Measurements from ENCODE around the gene TEX36. TPM values are rescaled to one million over a fixed set of nuclear protein-coding genes. Genes with fewer than 3 reads are reported as not detected.
"Not testable (repeated sequence)": the region's sequence is repeated elsewhere in the genome, so short reads cannot be mapped to it uniquely, and the experiment has no call there.

TEX36 gene
- total RNA-seq, 4 donors from 2014 or later, result not detected

DNA sequence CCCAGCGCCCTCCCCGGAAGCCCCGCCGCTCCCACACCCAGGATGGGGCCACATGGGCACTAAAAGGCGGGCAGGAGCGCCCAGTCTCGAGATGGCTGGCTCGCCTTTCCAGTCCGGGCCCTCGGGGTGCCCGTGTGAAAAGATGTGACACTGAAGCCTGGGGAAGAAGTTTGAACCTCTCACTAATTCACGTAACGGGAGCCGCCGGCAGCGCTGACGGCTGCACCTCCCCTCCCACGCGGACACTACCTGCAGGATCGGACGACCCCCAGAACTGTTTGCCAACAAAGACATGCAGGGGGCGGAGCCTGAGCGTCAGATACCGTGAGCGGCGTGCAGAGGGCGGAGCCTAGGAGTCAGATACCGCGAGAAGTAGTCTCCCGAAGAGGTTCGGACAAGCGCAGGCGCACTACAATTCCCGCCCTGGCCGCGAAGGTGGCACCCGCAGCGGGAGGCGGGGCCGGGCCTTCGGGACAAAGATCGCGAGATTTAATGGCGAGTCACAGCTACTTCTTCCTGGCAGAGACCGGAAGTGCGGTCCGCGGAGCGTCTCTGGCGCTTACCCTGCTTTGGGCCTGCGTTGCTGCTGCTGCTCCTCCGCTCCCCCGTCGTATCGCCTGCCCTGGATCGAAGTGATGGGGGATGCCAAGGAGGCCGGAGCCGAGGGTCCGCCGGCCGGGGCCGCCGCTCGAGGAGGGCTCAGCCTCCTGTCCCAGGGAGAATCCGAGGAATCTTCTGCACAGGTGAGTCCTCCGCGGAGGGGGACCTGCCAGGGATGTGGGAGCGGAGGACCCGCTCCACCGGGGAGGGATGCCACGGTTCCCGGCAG is 36.4 kb upstream of the TEX36 start, which contains the start of gene EDRF1:
TSS of gene EDRF1 (plus strand) at position 537 of the 829 bp plus-strand sequence. CDS start at position 636, 99 bp downstream.
- TF ChIP-seq, protein P1, sequence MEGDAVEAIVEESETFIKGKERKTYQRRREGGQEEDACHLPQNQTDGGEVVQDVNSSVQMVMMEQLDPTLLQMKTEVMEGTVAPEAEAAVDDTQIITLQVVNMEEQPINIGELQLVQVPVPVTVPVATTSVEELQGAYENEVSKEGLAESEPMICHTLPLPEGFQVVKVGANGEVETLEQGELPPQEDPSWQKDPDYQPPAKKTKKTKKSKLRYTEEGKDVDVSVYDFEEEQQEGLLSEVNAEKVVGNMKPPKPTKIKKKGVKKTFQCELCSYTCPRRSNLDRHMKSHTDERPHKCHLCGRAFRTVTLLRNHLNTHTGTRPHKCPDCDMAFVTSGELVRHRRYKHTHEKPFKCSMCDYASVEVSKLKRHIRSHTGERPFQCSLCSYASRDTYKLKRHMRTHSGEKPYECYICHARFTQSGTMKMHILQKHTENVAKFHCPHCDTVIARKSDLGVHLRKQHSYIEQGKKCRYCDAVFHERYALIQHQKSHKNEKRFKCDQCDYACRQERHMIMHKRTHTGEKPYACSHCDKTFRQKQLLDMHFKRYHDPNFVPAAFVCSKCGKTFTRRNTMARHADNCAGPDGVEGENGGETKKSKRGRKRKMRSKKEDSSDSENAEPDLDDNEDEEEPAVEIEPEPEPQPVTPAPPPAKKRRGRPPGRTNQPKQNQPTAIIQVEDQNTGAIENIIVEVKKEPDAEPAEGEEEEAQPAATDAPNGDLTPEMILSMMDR (IDR thresholded peaks at IDR 0.05), result peak in 1 of 6 experiments; percentile 7
- TF ChIP-seq POLR2A (IDR thresholded peaks at IDR 0.05), result peak; percentile 85 to 87
- peak; percentile 98 to 100 (median 99) for DNase-seq

DNA sequence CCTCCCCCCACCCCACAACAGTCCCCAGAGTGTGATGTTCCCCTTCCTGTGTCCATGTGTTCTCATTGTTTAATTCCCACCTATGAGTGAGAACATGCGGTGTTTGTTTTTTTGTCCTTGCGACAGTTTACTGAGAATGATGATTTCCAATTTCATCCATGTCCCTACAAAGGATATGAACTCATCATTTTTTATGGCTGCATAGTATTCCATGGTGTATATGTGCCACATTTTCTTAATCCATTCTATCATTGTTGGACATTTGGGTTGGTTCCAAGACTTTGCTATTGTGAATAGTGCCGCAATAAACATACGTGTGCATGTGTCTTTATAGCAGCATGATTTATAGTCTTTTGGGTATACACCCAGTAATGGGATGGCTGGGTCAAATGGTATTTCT is 31.8 kb upstream of the TEX36 start:
- not testable (repeated sequence) for H3K4me1 ChIP-seq, H3K9me3 ChIP-seq, H3K36me3 ChIP-seq, DNase-seq, H3K4me3 ChIP-seq, H3K27ac ChIP-seq, H3K27me3 ChIP-seq

More for the DNA sequence above, 36.4 kb upstream of the TEX36 start, which contains the start of gene EDRF1:
- H3K27ac ChIP-seq, result peak within 1 kb of the TSS; percentile 79 to 88 (median 84)
- no peaks in the 10 kb centered on the region for H3K27me3 ChIP-seq
- no peaks in the 10 kb centered on the region for H3K9me3 ChIP-seq
- peak within 1 kb of the TSS; percentile 72 to 87 (median 82) for H3K4me3 ChIP-seq
- peaks cover 0 to 27% (median 0%) of the 10 kb centered on the region in 3 donors for H3K36me3 ChIP-seq
- H3K4me1 ChIP-seq, result peaks cover 0 to 13% (median 6%) of the 10 kb centered on the region in 4 donors

DNA sequence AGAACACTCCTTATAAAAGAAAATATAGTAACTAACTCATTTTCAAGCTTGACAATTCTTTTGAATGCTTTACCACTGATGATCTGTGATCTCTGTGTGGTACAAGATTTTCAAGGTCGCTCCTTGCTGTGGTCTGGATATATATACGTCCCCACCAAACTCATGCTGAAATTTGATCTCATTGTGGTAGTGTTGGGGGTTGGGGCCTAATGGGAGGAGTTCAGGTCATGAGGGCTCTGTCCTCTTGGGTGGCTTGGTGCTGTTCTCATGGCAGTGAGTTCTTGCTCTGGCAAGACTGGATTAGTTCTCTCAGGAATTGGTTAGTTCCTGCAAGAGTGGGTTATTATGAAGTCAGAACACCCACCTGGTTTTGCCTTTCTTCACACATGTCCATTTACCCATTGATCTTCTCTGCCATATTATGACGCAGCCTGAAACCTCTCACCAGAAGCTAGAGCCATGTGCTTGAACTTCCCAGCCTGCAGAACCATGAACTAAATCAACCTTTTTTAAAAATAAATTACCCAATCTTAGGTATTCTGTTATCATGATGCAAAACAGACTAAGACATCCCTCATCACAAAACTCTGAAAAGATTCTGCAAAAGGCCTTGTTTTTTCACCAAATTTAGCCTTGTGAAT is 28.3 kb upstream of the TEX36 start:
- peaks cover 0 to 10% (median 0%) of the 10 kb centered on the region in 4 donors for H3K4me1 ChIP-seq
- H3K27me3 ChIP-seq, result no peaks in the 10 kb centered on the region
- no peak overlapping the region for H3K27ac ChIP-seq
- H3K36me3 ChIP-seq, result no peaks in the 10 kb centered on the region
- H3K4me3 ChIP-seq, result no peak overlapping the region
- DNase-seq, result no peak
- no peaks in the 10 kb centered on the region for H3K9me3 ChIP-seq
- TF ChIP-seq, protein P1 (IDR thresholded peaks at IDR 0.05), result no peak
- no peak for TF ChIP-seq POLR2A (IDR thresholded peaks at IDR 0.05)

DNA sequence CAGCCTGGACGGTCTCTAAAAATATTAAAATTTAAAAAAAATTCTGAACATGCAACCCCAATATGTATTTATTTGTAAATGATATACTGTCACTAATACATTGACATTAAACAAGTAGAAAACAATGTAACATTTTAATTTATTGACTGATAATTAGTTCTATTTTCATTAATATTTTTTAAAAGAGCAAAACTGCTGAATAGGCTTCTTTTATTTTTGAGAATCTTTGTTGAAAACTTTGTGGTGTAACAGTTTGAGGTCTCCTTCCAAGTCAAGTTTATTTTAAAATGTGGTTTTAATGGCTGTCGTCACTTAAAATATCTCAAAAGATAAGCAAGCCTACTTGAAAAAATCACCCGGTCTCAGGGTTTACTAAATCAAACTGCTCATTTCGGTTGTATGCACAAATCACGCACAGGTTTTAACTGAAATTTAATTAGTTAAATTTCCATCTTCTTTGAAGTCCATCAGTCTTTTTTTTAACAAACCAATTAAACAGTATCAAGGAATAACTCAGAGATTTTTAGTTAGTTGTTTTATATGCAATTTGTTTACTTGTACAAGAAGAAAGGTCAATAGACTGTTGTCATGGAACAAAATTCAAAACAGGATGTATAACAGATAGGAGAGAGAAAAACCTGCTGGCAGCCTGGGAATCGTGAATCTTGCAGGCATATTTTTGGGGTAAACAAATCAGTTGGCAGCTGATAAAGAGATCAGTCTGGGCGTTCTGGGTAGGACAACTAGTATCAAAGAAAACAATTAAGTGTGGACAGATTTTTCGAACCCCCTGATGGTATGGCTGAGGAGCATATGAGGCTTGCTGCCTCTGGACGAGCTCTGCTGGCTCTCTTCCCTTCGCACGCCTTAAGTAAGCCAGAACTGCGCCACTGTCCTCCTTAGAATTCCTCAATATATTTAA is 26.9 kb upstream of the TEX36 start:
- no peak overlapping the region for H3K4me3 ChIP-seq
- H3K9me3 ChIP-seq, result no peaks in the 10 kb centered on the region
- H3K27ac ChIP-seq, result no peak overlapping the region
- no peaks in the 10 kb centered on the region for H3K36me3 ChIP-seq
- peaks cover 0 to 10% (median 0%) of the 10 kb centered on the region in 4 donors for H3K4me1 ChIP-seq
- no peak for DNase-seq
- H3K27me3 ChIP-seq, result no peaks in the 10 kb centered on the region
- no peak for TF ChIP-seq POLR2A (IDR thresholded peaks at IDR 0.05)
- TF ChIP-seq, protein P1 (IDR thresholded peaks at IDR 0.05), result no peak

DNA sequence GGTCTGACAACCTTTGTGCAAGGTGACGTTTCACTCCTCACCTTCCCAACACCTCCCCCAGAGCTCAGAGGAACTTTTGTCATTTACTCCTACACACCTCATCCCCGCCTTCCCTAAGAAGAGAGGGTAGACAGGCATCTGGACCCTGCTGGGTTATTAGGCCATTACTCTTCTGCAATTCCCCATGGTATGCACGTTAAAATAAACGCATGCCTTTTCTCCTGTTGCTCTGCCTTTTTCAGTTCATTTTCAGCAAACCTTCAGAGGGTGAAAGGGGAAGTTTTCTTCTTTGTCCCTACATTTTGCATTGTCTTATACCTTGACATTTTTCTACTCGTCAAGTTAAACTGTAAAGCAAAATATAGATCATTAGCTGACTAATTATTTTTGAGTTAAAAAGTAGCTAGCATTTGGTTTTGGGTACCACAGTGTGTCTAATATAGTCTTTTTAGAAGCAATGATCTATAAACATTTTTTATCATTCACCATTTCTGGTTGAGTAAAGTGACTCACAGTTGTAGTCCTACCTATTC is 26.1 kb upstream of the TEX36 start:
- Histone ChIP-seq H3K4me1 (peaks cover 0 to 10% (median 0%) of the 10 kb centered on the region in 4 donors), H3K9me3 (no peaks in the 10 kb centered on the region), H3K27ac (no peak overlapping the region), H3K4me3 (no peak overlapping the region), H3K27me3 (no peaks in the 10 kb centered on the region), H3K36me3 (no peaks in the 10 kb centered on the region)
- DNase-seq, result no peak
- TF ChIP-seq, protein P1 (IDR thresholded peaks at IDR 0.05), result no peak
- no peak for TF ChIP-seq POLR2A (IDR thresholded peaks at IDR 0.05)

Measured in Peyer's patch (tissue), 4 donors.